ENCODE results near the gene IQCN. TPM values are rescaled to one million over a fixed set of nuclear protein-coding genes. Genes with fewer than 3 reads are reported as not detected.
A peak's percentile ranks its signal among the peaks of the same experiment; 100 is the strongest.

The IQCN gene
- total RNA-seq: 4.9 TPM
- long read RNA-seq, full-length matches to known transcripts: 3 of 3 reads
- long read RNA-seq, partial matches to known transcripts: 0 of 3 reads
- long read RNA-seq, other reads (novel, unspliced or antisense): 0 of 3 reads

- H3K27me3 ChIP-seq: no peaks in the 10 kb centered on the region
- ATAC-seq (no peak), DNase-seq (no peak)
- H3K27ac ChIP-seq: peak within 1 kb of the TSS; percentile 25
- H3K4me3 ChIP-seq: no peak within 1 kb of the TSS
- peaks cover 34% of the 10 kb centered on the region for H3K4me1 ChIP-seq
- H3K36me3 ChIP-seq: peaks cover 13% of the 10 kb centered on the region
- TF ChIP-seq CTCF (IDR thresholded peaks at IDR 0.05): no peak
- intact Hi-C loops (cut with DNase I): no loop called here
- no peaks in the 10 kb centered on the region for H3K9me3 ChIP-seq
Observed at GRCh38 chr19:18274219-18274780, at the start of gene IQCN. IQCN (minus strand) TSS chr19:18274452; CDS start chr19:18269478, 4,974 bp downstream.

- no peaks in the 10 kb centered on the region for H3K27me3 ChIP-seq
- H3K4me1 ChIP-seq: peaks cover 53% of the 10 kb centered on the region
- peak; percentile 29 for TF ChIP-seq CTCF (IDR thresholded peaks at IDR 0.05)
- ATAC-seq (peak; percentile 96), DNase-seq (peak; percentile 99)
- no peaks in the 10 kb centered on the region for H3K9me3 ChIP-seq
- intact Hi-C loops (cut with DNase I): loop anchor here (5.0 kb wide), 1 partner anchor 41 kb away; the partner anchor contains the start of gene JUND
- H3K27ac ChIP-seq: peak within 1 kb of the TSS; percentile 96
- peak within 1 kb of the TSS; percentile 88 for H3K4me3 ChIP-seq
- H3K36me3 ChIP-seq: no peaks in the 10 kb centered on the region
Observed at GRCh38 chr19:18322759-18323460, 48.7 kb upstream of the IQCN start, which contains the start of gene LSM4. LSM4 (minus strand) TSS chr19:18323076; CDS start chr19:18323020, 56 bp downstream.

- no peaks in the 10 kb centered on the region for H3K27me3 ChIP-seq
- H3K27ac ChIP-seq: peak overlapping the region; percentile 96
- DNase-seq (no peak), ATAC-seq (peak; percentile 22)
- H3K4me3 ChIP-seq: peak overlapping the region; percentile 88
- intact Hi-C loops (cut with DNase I): loop anchor here (5.0 kb wide), 1 partner anchor 40 kb away; the partner anchor contains the start of gene JUND
- peaks cover 58% of the 10 kb centered on the region for H3K4me1 ChIP-seq
- no peak for TF ChIP-seq CTCF (IDR thresholded peaks at IDR 0.05)
- no peaks in the 10 kb centered on the region for H3K36me3 ChIP-seq
- H3K9me3 ChIP-seq: no peaks in the 10 kb centered on the region
Observed at GRCh38 chr19:18322318-18322758, 48.1 kb upstream of the IQCN start.

- Histone ChIP-seq H3K4me1 (peaks cover 58% of the 10 kb centered on the region), H3K9me3 (no peaks in the 10 kb centered on the region), H3K4me3 (peak overlapping the region; percentile 88), H3K27me3 (no peaks in the 10 kb centered on the region), H3K36me3 (no peaks in the 10 kb centered on the region), H3K27ac (peak overlapping the region; percentile 96)
- no peak for ATAC-seq
- DNase-seq: no peak
- no peak for TF ChIP-seq CTCF (IDR thresholded peaks at IDR 0.05)
- intact Hi-C loops (cut with DNase I): loop anchor here (5.0 kb wide), 1 partner anchor 39 kb away; the partner anchor contains the start of gene JUND
Observed at GRCh38 chr19:18321734-18322102, 47.5 kb upstream of the IQCN start.

- TF ChIP-seq CTCF (IDR thresholded peaks at IDR 0.05): no peak
- H3K4me1 ChIP-seq: peaks cover 58% of the 10 kb centered on the region
- ATAC-seq (peak; percentile 3), DNase-seq (no peak)
- H3K27ac ChIP-seq: peak overlapping the region; percentile 87
- H3K4me3 ChIP-seq: no peak overlapping the region
- no peaks in the 10 kb centered on the region for H3K36me3 ChIP-seq
- H3K9me3 ChIP-seq: no peaks in the 10 kb centered on the region
- H3K27me3 ChIP-seq: no peaks in the 10 kb centered on the region
- intact Hi-C loops (cut with DNase I): loop anchor here (5.0 kb wide), 1 partner anchor 39 kb away; the partner anchor contains the start of gene JUND
Observed at GRCh38 chr19:18320865-18321733, 46.8 kb upstream of the IQCN start.

Measured in upper lobe of right lung (tissue), 1 donor.